Superior temporal gyrus (tissue), 1 donor: Measurements from ENCODE around the gene TRIM2.
A peak's percentile ranks its signal among the peaks of the same experiment; 100 is the strongest.

Experiments used
- DNase-seq: peaks from one replicate; pipeline ENCODE4 v3.0.0-alpha.2; 2016; ENCODE audit errors: extremely low spot score

Gene TRIM2

GRCh38 chr4:153275380-153276276, 71.4 kb downstream of the TRIM2 start:
- DNase-seq: no peak

GRCh38 chr4:153276971-153277370, 72.7 kb downstream of the TRIM2 start:
- DNase-seq: no peak

GRCh38 chr4:153281476-153281875, 77.2 kb downstream of the TRIM2 start:
- DNase-seq: no peak

GRCh38 chr4:153282023-153282422, 77.8 kb downstream of the TRIM2 start:
- no peak for DNase-seq

- no peak for DNase-seq
Observed at GRCh38 chr4:153283260-153283659, 79.0 kb downstream of the TRIM2 start.

- DNase-seq: no peak
Observed at GRCh38 chr4:153290134-153290533, 85.9 kb downstream of the TRIM2 start.

GRCh38 chr4:153291562-153291961, 87.3 kb downstream of the TRIM2 start:
- DNase-seq: no peak

GRCh38 chr4:153292897-153293741, 88.9 kb downstream of the TRIM2 start:
- DNase-seq: no peak

GRCh38 chr4:153293742-153294057, 89.5 kb downstream of the TRIM2 start:
- DNase-seq: no peak

GRCh38 chr4:153294631-153295030, 90.4 kb downstream of the TRIM2 start:
- DNase-seq: no peak

GRCh38 chr4:153295131-153295755, 91.0 kb downstream of the TRIM2 start:
- no peak for DNase-seq

- DNase-seq: no peak
Observed at GRCh38 chr4:153296040-153296823, 92.0 kb downstream of the TRIM2 start.

- no peak for DNase-seq
Observed at GRCh38 chr4:153297116-153297515, 92.9 kb downstream of the TRIM2 start.

GRCh38 chr4:153310793-153311192, 106.5 kb downstream of the TRIM2 start:
- DNase-seq: no peak

GRCh38 chr4:153314915-153315314, 110.7 kb downstream of the TRIM2 start:
- DNase-seq: no peak

GRCh38 chr4:153318696-153319320, 114.6 kb downstream of the TRIM2 start:
- DNase-seq: peak; percentile 76

GRCh38 chr4:153322791-153323190, 118.5 kb downstream of the TRIM2 start:
- no peak for DNase-seq

GRCh38 chr4:153324046-153324445, 119.8 kb downstream of the TRIM2 start:
- DNase-seq: no peak

- no peak for DNase-seq
Observed at GRCh38 chr4:153325558-153325957, 121.3 kb downstream of the TRIM2 start.

GRCh38 chr4:153326513-153326912, 122.3 kb downstream of the TRIM2 start:
- no peak for DNase-seq

GRCh38 chr4:153327247-153327646, 123.0 kb downstream of the TRIM2 start:
- no peak for DNase-seq
